GM10248 (cell line): ENCODE data around the gene ANO2.

Experiments
- CTCF ChIA-PET: fragments of 300-600 bp; sonication (Branson Sonifier 250); formaldehyde crosslinking; extraction: SDS; loops from one replicate; lab custom pipeline; 2021; ENCODE audit warnings: antibody characterized with exemption; lab: Yijun Ruan, JAX
- POLR2A ChIA-PET: fragments of 350-650 bp; sonication (Branson Sonifier 250); formaldehyde crosslinking; extraction: SDS; loops from one replicate; lab custom pipeline; 2020; ENCODE audit warnings: antibody characterized with exemption; lab: Yijun Ruan, JAX
- DNase-seq: peaks from one replicate; pipeline ENCODE4 v3.0.0; 2012; ENCODE audit errors: extremely low spot score
- TF ChIP-seq, protein P1 (sequence below): IDR thresholded peaks from 2 replicates; pipeline ENCODE4 v1.5.1; 2012; ENCODE audit warnings: mild to moderate bottlenecking, low read depth; ENCODE audit errors: extremely low read depth, missing control alignments, control extremely low read depth

ANO2 gene

GRCh38 chr12:5971194-5971850, 26.3 kb upstream of the ANO2 start:
- DNase-seq = no peak
- CTCF ChIA-PET = interaction anchor here (1.0 kb wide), 1 partner anchor 18 kb away, joined by 3 read pairs; no protein-coding TSS in a partner anchor
- TF ChIP-seq, protein P1, sequence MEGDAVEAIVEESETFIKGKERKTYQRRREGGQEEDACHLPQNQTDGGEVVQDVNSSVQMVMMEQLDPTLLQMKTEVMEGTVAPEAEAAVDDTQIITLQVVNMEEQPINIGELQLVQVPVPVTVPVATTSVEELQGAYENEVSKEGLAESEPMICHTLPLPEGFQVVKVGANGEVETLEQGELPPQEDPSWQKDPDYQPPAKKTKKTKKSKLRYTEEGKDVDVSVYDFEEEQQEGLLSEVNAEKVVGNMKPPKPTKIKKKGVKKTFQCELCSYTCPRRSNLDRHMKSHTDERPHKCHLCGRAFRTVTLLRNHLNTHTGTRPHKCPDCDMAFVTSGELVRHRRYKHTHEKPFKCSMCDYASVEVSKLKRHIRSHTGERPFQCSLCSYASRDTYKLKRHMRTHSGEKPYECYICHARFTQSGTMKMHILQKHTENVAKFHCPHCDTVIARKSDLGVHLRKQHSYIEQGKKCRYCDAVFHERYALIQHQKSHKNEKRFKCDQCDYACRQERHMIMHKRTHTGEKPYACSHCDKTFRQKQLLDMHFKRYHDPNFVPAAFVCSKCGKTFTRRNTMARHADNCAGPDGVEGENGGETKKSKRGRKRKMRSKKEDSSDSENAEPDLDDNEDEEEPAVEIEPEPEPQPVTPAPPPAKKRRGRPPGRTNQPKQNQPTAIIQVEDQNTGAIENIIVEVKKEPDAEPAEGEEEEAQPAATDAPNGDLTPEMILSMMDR = no peak
- POLR2A ChIA-PET = no interaction called here

DNA sequence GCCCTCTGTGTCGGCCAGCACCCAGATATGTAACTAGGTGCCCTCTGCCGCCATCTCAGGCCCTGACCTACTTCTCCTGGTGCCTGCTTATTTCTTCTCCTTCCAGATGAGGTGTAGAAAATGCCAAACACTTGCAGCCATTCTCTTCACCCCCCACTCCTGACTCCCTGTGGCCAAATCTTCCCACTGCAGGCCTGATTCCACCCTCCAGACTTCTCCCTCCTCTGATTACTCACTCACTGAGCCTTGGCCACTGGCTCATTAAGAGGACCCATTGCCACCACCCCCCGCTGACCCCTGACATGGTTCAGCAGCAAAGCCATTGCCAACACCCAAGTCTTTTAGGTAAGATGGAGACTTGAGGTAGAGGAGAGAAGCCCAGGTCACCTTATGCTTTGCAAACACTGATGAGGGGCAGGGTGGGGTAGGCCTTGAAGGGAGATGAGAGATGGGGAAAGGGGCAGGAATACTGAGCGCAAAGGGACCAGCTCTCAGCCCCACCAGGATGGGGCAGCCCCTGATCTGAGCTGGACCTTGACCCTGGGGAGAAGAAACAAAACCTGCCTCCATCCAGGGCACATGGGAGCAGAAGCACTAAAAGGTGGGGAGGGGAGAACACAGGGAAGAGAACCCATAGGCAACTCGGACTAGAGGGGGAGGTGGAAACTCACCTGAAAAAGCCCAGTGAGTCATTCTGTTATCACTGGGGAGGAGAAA, 25.1 kb upstream of the ANO2 start:
- POLR2A ChIA-PET = no interaction called here

DNA sequence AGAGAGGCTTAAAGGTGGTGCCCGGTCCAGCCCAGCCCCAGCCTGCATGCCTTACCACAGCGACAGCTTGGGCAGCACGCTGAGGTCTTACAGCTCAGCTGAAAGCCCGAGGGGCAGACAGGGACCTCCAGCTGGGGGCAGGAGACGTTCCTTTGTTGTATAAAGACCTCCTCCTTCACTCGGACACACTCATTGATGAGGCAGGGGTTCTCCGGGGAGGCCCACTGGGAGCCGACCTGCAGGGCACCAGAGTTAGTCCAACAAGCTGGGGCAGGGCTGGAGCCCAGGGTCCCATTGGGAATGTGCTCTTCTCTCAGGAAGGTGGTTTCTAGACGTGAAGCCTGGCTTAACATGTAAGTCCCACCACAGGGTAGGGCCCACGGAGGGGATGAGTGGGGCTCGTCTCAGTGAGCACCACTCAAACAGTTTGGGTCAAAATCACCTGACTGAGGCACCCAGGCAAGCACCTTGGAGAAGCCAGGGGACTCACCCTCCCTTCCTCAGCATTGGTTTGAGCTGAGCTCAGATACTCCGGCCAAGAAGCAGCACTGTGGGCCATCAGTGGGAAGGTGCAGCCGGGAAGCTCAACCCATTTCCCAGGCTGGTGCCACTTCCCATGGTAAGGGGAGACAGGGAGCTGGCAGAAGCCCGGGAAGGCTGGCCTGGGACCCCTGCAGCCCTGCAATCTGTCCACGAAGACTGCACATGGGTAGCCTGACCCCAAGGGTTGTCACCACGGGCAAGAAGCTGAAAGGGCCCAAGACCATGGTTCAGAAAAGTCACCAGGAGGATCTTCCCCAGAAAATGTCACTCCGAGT, 24.3 kb upstream of the ANO2 start:
- POLR2A ChIA-PET = no interaction called here
- TF ChIP-seq, protein P1 = no peak
- CTCF ChIA-PET = interaction anchor here (1.2 kb wide), 2 partner anchors 68 to 315 kb away, joined by 3 read pairs; no protein-coding TSS in a partner anchor
- DNase-seq = no peak

More for the DNA sequence above, 25.1 kb upstream of the ANO2 start:
- no peak for DNase-seq
- TF ChIP-seq, protein P1 = no peak
- CTCF ChIA-PET = interaction anchor here (1.2 kb wide), 2 partner anchors 68 to 314 kb away, joined by 3 read pairs; no protein-coding TSS in a partner anchor

- TF ChIP-seq, protein P1 = no peak
- POLR2A ChIA-PET = no interaction called here
- no peak for DNase-seq
- CTCF ChIA-PET = interaction anchor here (1.2 to 1.7 kb wide), 2 partner anchors 15 to 20 kb away, joined by 3 to 10 read pairs; no protein-coding TSS in a partner anchor
Measured at GRCh38 chr12:5967645-5968415, 22.8 kb upstream of the ANO2 start.

- DNase-seq = no peak
- TF ChIP-seq, protein P1 = no peak
- POLR2A ChIA-PET = no interaction called here
- CTCF ChIA-PET = interaction anchor here (0.9 to 1.7 kb wide), 9 partner anchors 14 to 222 kb away, joined by 3 to 10 read pairs (median 3); no protein-coding TSS in a partner anchor
Measured at GRCh38 chr12:5966486-5967095, 21.5 kb upstream of the ANO2 start.
